PC-9 (cell line): ENCODE results near the gene MBNL3. TPM values are rescaled to one million over a fixed set of nuclear protein-coding genes. Genes with fewer than 3 reads are reported as not detected.

ENCODE experiments used
- BruUV-seq: library from RNA; stranded (reverse); fragments of 400-500 nt; replicated peaks from 2 replicates; lab custom pipeline; 2021; lab: Mats Ljungman, UMichigan
- CTCF ChIA-PET: fragments of 300-600 bp; sonication (Branson Sonifier 250); formaldehyde crosslinking; loops from one replicate; lab custom pipeline; 2022; ENCODE audit warnings: antibody characterized with exemption; lab: Charles Lee
- POLR2A ChIA-PET: fragments of 300-600 bp; sonication (Branson Sonifier 250); formaldehyde crosslinking; loops from one replicate; lab custom pipeline; 2022; ENCODE audit warnings: antibody characterized with exemption; ENCODE audit not compliant: unreplicated experiment; lab: Charles Lee
- DNase-seq, 2 experiments: peaks; one replicate each; pipeline versions ENCODE4 v3.0.0 to v3.0.0-alpha.2; 2015 to 2022; ENCODE audit warnings: mixed read lengths in 1 of 2
- H2AFZ ChIP-seq: fragments of 200-600 bp; sonication (generic); 2 replicates; pipeline ENCODE4 v1.8.1; 2017; ENCODE audit warnings: antibody characterized with exemption
- H3F3A ChIP-seq: fragments of 200-600 bp; sonication (generic); 2 replicates; pipeline ENCODE4 v1.8.1; 2017; ENCODE audit warnings: antibody characterized with exemption, mild to moderate bottlenecking, low read depth; ENCODE audit not compliant: insufficient read depth
- H3K27ac ChIP-seq: fragments of 200-600 bp; sonication (generic); 2 replicates; pipeline ENCODE4 v1.6.1; 2016; ENCODE audit warnings: mixed run types
- H3K27me3 ChIP-seq: fragments of 200-600 bp; sonication (generic); 2 replicates; pipeline ENCODE4 v1.6.1; 2016; ENCODE audit warnings: low read depth, mixed run types; ENCODE audit not compliant: insufficient read depth
- H3K36me3 ChIP-seq: fragments of 200-600 bp; sonication (generic); 2 replicates; pipeline ENCODE4 v1.6.1; 2016; ENCODE audit warnings: low read depth, mixed run types
- H3K4me1 ChIP-seq: fragments of 200-600 bp; sonication (generic); replicated peaks from 2 replicates; pipeline ENCODE4 v1.6.1; 2016; ENCODE audit warnings: mixed run types; ENCODE audit not compliant: insufficient read depth
- H3K4me2 ChIP-seq: fragments of 200-600 bp; sonication (generic); 2 replicates; pipeline ENCODE4 v1.6.1; 2017; ENCODE audit warnings: mixed run types
- H3K4me3 ChIP-seq: fragments of 200-600 bp; sonication (generic); 2 replicates; pipeline ENCODE4 v1.6.1; 2016; ENCODE audit warnings: mixed run types
- H3K79me2 ChIP-seq: fragments of 200-600 bp; sonication (generic); 2 replicates; pipeline ENCODE4 v1.6.1; 2017; ENCODE audit warnings: low read depth, mixed run types
- H3K9me2 ChIP-seq: fragments of 200-600 bp; sonication (generic); 2 replicates; pipeline ENCODE4 v1.8.1; 2017; ENCODE audit warnings: mild to moderate bottlenecking; ENCODE audit not compliant: insufficient read depth
- H3K9me3 ChIP-seq: fragments of 200-600 bp; sonication (generic); 2 replicates; pipeline ENCODE4 v1.8.1; 2016; ENCODE audit warnings: low read depth; ENCODE audit not compliant: insufficient read depth
- H4K20me1 ChIP-seq: fragments of 200-600 bp; sonication (generic); 2 replicates; pipeline ENCODE4 v1.8.1; 2017; ENCODE audit not compliant: insufficient read depth
- EZH2 ChIP-seq: fragments of 200-600 bp; sonication (generic); IDR thresholded peaks from 2 replicates; pipeline ENCODE4 v1.8.0; 2017; ENCODE audit warnings: antibody characterized with exemption, low read depth
- intact Hi-C: fragments of 100-400 bp; cut with micrococcal nuclease; formaldehyde crosslinking; loops from one replicate; pipeline ENCODE4 v1.10.0; 2022; ENCODE audit not compliant: unreplicated experiment
- total RNA-seq: library from RNA; stranded (reverse); gene quantifications from 2 replicates; pipeline ENCODE4 v1.2.3, GENCODE V29; 2021
- TF ChIP-seq, protein P1 (sequence below): fragments of 200-600 bp; sonication (generic); conservative IDR thresholded peaks from 2 replicates; pipeline ENCODE4 v1.6.1; 2017; ENCODE audit warnings: mixed run types, antibody characterized with exemption, mild to moderate bottlenecking, moderate library complexity

Gene MBNL3
- total RNA-seq, 1 experiment from 2014 or later: 36.1 TPM

GRCh38 chrX:132443196-132444135 is 45.4 kb downstream of the MBNL3 start:
- Histone ChIP-seq H2AFZ (no peak overlapping the region), H3K9me3 (peaks cover 3% of the 10 kb centered on the region; the same call in 1 of the 2 replicates), H4K20me1 (no peaks in the 10 kb centered on the region), H3K4me3 (no peak overlapping the region), H3K9me2 (no peaks in the 10 kb centered on the region), H3K36me3 (no peaks in the 10 kb centered on the region), H3K4me1 (no peaks in the 10 kb centered on the region), H3K27ac (no peak overlapping the region), H3K79me2 (no peaks in the 10 kb centered on the region), H3K27me3 (no peaks in the 10 kb centered on the region), H3F3A (no peaks in the 10 kb centered on the region), H3K4me2 (no peak overlapping the region)
- POLR2A ChIA-PET: no interaction called here
- no peak for TF ChIP-seq EZH2
- TF ChIP-seq, protein P1, sequence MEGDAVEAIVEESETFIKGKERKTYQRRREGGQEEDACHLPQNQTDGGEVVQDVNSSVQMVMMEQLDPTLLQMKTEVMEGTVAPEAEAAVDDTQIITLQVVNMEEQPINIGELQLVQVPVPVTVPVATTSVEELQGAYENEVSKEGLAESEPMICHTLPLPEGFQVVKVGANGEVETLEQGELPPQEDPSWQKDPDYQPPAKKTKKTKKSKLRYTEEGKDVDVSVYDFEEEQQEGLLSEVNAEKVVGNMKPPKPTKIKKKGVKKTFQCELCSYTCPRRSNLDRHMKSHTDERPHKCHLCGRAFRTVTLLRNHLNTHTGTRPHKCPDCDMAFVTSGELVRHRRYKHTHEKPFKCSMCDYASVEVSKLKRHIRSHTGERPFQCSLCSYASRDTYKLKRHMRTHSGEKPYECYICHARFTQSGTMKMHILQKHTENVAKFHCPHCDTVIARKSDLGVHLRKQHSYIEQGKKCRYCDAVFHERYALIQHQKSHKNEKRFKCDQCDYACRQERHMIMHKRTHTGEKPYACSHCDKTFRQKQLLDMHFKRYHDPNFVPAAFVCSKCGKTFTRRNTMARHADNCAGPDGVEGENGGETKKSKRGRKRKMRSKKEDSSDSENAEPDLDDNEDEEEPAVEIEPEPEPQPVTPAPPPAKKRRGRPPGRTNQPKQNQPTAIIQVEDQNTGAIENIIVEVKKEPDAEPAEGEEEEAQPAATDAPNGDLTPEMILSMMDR: no peak
- intact Hi-C loops: no loop called here
- CTCF ChIA-PET: interaction anchor here (0.6 kb wide), 1 partner anchor 819 kb away, joined by 8 read pairs; no protein-coding TSS in a partner anchor
- DNase-seq: no peak
- BruUV-seq: no TSS peak

DNA sequence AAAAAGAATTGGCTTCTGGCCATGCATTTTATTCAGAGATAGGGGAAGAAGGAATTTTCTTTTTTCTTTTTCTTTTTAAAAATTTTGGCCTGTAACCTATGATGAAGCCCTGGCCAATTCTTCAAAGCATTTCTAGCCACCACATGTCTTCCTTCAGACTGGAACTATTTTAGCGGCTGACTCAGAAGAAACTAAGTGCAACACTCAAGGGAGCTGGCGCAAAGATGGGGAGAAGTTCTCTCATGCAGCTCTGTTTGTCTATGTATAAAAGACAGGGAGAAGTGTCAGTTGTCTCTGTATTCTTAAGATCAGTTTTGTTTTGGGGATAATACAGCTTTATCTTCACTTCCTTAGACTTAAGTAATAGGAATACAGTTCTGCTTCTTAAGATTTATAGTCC is 46.1 kb downstream of the MBNL3 start:
- no TSS peak for BruUV-seq
- POLR2A ChIA-PET: no interaction called here

GRCh38 chrX:132435222-132435621 is 53.6 kb downstream of the MBNL3 start:
- Histone ChIP-seq H3K4me1 (no peaks in the 10 kb centered on the region), H3F3A (no peaks in the 10 kb centered on the region), H3K79me2 (no peaks in the 10 kb centered on the region), H2AFZ (no peak overlapping the region), H3K27me3 (no peaks in the 10 kb centered on the region), H3K4me3 (no peak overlapping the region), H3K4me2 (no peak overlapping the region), H3K27ac (no peak overlapping the region), H3K9me2 (no peaks in the 10 kb centered on the region), H4K20me1 (no peaks in the 10 kb centered on the region), H3K36me3 (no peaks in the 10 kb centered on the region), H3K9me3 (no peaks in the 10 kb centered on the region)
- POLR2A ChIA-PET: no interaction called here
- CTCF ChIA-PET: no interaction called here
- no peak for DNase-seq
- intact Hi-C loops: no loop called here
- no peak for TF ChIP-seq EZH2
- TF ChIP-seq, protein P1: no peak
- no TSS peak for BruUV-seq

More for the DNA sequence above, 46.1 kb downstream of the MBNL3 start:
- H3K36me3 ChIP-seq: no peaks in the 10 kb centered on the region
- no peak for DNase-seq
- H3K9me2 ChIP-seq: no peaks in the 10 kb centered on the region
- H3K9me3 ChIP-seq: no peaks in the 10 kb centered on the region; the same call in 1 of the 2 replicates
- no peaks in the 10 kb centered on the region for H3F3A ChIP-seq
- no peak overlapping the region for H3K4me3 ChIP-seq
- CTCF ChIA-PET: no interaction called here
- intact Hi-C loops: no loop called here
- H3K27me3 ChIP-seq: no peaks in the 10 kb centered on the region
- H3K27ac ChIP-seq: no peak overlapping the region
- no peaks in the 10 kb centered on the region for H3K4me1 ChIP-seq
- no peaks in the 10 kb centered on the region for H3K79me2 ChIP-seq
- no peak overlapping the region for H3K4me2 ChIP-seq
- TF ChIP-seq, protein P1: no peak
- TF ChIP-seq EZH2: no peak
- H2AFZ ChIP-seq: no peak overlapping the region
- no peaks in the 10 kb centered on the region for H4K20me1 ChIP-seq
